Measurements from ENCODE around the gene ZBTB8OS.
"Not testable (repeated sequence)": the region's sequence is repeated elsewhere in the genome, so short reads cannot be mapped to it uniquely, and the experiment has no call there.

Gene ZBTB8OS

DNA sequence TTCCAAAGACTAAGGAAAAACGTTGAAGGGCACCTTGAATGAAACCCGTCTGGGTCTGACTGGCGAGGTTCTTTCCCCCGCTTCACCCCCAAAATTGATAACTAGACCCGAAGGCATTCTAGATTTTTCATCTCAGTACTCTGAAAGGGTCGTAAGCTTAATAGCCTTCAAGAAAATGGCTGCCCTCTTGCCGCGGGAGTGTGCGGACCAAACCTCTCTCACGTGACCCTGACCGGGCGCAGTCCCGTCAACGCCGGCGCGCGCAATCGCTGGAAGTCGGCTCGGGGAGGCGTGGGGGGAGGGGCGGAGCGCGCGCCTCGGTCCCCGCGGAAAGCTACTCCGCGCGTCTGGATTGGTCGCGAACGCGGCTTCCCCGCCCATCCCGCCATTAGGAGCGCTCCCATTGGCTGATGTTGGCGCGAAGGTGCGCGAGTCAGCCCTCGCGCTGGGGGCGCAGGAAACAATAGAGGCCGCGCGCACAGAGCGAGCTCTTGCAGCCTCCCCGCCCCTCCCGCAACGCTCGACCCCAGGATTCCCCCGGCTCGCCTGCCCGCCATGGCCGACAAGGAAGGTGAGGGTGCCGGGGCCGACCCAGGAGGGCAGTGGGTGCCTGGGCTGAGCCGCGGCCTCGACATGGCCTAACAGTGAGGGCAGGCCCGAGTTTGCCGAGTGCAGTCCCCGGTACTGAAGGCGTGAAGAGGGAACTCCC, 556 bp upstream of the ZBTB8OS start, which contains the start of gene RBBP4:
RBBP4 (plus strand) TSS at position 457 of the 709 bp plus-strand sequence; CDS start at position 556, 99 bp downstream.
- DNase-seq, result peak; percentile 98 to 99
- no CpG with 5 or more reads among the region's 67 CpGs for WGBS (ENCODE audit: extremely low coverage, insufficient coverage, insufficient read length)

DNA sequence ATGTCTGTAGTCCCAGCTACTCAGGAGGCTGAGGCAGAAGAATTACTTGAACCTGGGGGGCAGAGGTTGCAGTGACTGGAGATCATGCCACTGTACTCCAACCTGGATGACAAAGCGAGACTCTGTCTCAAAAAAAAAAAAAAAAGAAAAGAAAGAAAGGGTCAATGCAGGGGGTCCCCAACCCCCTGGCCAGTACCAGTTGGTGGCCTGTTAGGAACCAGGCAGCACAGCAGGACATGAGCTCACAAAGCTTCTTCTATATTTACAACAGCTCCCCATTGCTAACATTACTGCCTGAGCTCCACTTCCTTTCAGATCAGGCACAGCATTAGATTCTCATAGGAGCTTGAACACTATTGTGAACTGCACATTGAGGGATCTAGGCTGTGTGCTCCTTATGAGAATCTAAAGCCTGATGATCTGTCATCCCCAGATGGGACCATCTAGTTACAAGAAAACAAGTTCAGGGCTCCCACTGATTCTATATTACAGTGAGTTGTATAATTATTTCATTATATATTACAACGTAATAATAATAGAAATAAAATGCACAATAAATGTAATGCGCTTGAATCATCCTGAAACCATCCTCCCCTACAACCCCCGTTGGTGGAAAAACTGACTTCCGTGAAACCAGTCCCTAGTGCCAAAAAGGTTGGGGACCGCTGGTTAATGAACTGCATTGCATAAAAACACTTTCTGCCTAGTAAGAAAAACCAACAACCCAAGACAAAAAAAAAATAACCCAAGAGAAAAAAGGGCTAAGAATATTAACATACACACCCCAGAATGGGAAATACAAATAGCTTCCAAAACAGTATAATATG, 2.8 kb downstream of the ZBTB8OS start:
- Histone ChIP-seq H4K91ac (ENCODE audit: low read depth, low read length) (no peak overlapping the region), H2BK5ac (ENCODE audit: low read depth, low read length, poor library complexity) (no peak overlapping the region), H3K9ac (ENCODE audit: low read length) (no peak overlapping the region), H3K4me3 (ENCODE audit: low read depth, low read length) (no peak overlapping the region), H3K79me2 (ENCODE audit: control insufficient read depth, insufficient read depth, low read length, poor library complexity) (peaks cover 11% of the 10 kb centered on the region), H3K79me1 (ENCODE audit: low read length) (peaks cover 11% of the 10 kb centered on the region), H4K12ac (ENCODE audit: low read depth, low read length) (no peak overlapping the region), H3K4me1 (ENCODE audit: control insufficient read depth in 1 of 2, insufficient read depth in 2 of 2, low read length in 2 of 2) (peaks cover 0 to 3% of the 10 kb centered on the region in 2 experiments), H2AK5ac (ENCODE audit: low read length) (no peak overlapping the region), H3K4ac (ENCODE audit: low read depth, low read length) (no peak overlapping the region), H3K18ac (ENCODE audit: low read length) (no peak overlapping the region), H3K9me3 (ENCODE audit: insufficient read depth, low read depth, low read length) (no peaks in the 10 kb centered on the region), H4K8ac (ENCODE audit: low read depth, low read length) (no peak overlapping the region), H3K4me2 (ENCODE audit: low read length) (no peak overlapping the region), H3K27ac (ENCODE audit: low read depth, low read length) (no peak overlapping the region), H3K27me3 (ENCODE audit: insufficient read depth, low read length) (no peaks in the 10 kb centered on the region), H3K23ac (ENCODE audit: low read length) (no peak overlapping the region), H2AFZ (ENCODE audit: insufficient read depth, low read length, poor library complexity) (no peak overlapping the region), H3K36me3 (ENCODE audit: control insufficient read depth in 1 of 2, insufficient read depth in 2 of 2, low read length in 2 of 2) (peaks cover 6% of the 10 kb centered on the region in 2 experiments), H2BK120ac (ENCODE audit: insufficient read depth, low read length, poor library complexity) (no peak overlapping the region), H2BK12ac (ENCODE audit: low read length) (no peak overlapping the region), H3K14ac (ENCODE audit: low read length) (no peak overlapping the region)
- DNase-seq, result no peak
- no CpG with 5 or more reads among the region's 6 CpGs for WGBS (ENCODE audit: extremely low coverage, insufficient coverage, insufficient read length)

More for the DNA sequence above, 556 bp upstream of the ZBTB8OS start, which contains the start of gene RBBP4:
- peak within 1 kb of the TSS; percentile 95 for H2AK5ac ChIP-seq (ENCODE audit: low read length)
- H3K79me1 ChIP-seq (ENCODE audit: low read length), result peaks cover 11% of the 10 kb centered on the region
- peak within 1 kb of the TSS; percentile 98 for H3K9ac ChIP-seq (ENCODE audit: low read length)
- H4K91ac ChIP-seq (ENCODE audit: low read depth, low read length), result peak within 1 kb of the TSS; percentile 93
- H3K18ac ChIP-seq (ENCODE audit: low read length), result peak within 1 kb of the TSS; percentile 88
- H3K4me3 ChIP-seq (ENCODE audit: low read depth, low read length), result peak within 1 kb of the TSS; percentile 95
- no peaks in the 10 kb centered on the region for H3K27me3 ChIP-seq (ENCODE audit: insufficient read depth, low read length)
- H3K36me3 ChIP-seq (ENCODE audit: control insufficient read depth in 1 of 2, insufficient read depth in 2 of 2, low read length in 2 of 2), result peaks cover 16 to 19% of the 10 kb centered on the region in 2 experiments
- H2AFZ ChIP-seq (ENCODE audit: insufficient read depth, low read length, poor library complexity), result peak within 1 kb of the TSS; percentile 73
- peak within 1 kb of the TSS; percentile 98 for H3K27ac ChIP-seq (ENCODE audit: low read depth, low read length)
- no peaks in the 10 kb centered on the region for H3K9me3 ChIP-seq (ENCODE audit: insufficient read depth, low read depth, low read length)
- peak within 1 kb of the TSS; percentile 80 for H3K14ac ChIP-seq (ENCODE audit: low read length)
- peak within 1 kb of the TSS; percentile 92 for H2BK120ac ChIP-seq (ENCODE audit: insufficient read depth, low read length, poor library complexity)
- H4K8ac ChIP-seq (ENCODE audit: low read depth, low read length), result peak within 1 kb of the TSS; percentile 90
- H4K12ac ChIP-seq (ENCODE audit: low read depth, low read length), result peak within 1 kb of the TSS; percentile 84
- peaks cover 11% of the 10 kb centered on the region for H3K79me2 ChIP-seq (ENCODE audit: control insufficient read depth, insufficient read depth, low read length, poor library complexity)
- peak within 1 kb of the TSS; percentile 90 for H3K4ac ChIP-seq (ENCODE audit: low read depth, low read length)
- no peak within 1 kb of the TSS for H3K23ac ChIP-seq (ENCODE audit: low read length)
- H3K4me2 ChIP-seq (ENCODE audit: low read length), result peak within 1 kb of the TSS; percentile 85
- H2BK12ac ChIP-seq (ENCODE audit: low read length), result no peak within 1 kb of the TSS
- H3K4me1 ChIP-seq (ENCODE audit: control insufficient read depth in 1 of 2, insufficient read depth in 2 of 2, low read length in 2 of 2), result peaks cover 0 to 5% of the 10 kb centered on the region in 2 experiments
- H2BK5ac ChIP-seq (ENCODE audit: low read depth, low read length, poor library complexity), result peak within 1 kb of the TSS; percentile 89

DNA sequence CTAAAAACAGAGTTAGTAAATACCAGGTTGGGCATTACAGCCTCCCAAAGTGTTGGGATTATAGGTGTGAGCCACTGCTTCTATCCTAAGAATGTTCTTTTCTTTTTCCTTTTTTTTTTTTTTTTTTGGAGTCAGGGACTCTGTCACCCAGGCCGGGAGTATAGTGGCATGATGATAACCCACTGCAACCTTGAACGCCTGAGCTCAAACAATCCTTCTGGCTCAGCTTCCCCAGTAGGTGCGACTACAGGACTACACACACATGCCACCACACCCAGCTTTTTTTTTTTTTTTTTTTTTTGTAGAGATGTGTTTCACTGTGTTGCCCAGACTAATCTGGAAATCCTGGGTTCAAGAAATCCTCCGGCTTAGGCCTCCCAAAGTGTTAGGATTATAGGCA, 5.9 kb downstream of the ZBTB8OS start:
- Histone ChIP-seq H3K4me3 (ENCODE audit: low read depth, low read length) (no peak overlapping the region), H3K14ac (ENCODE audit: low read length) (no peak overlapping the region), H2AFZ (ENCODE audit: insufficient read depth, low read length, poor library complexity) (no peak overlapping the region), H2BK5ac (ENCODE audit: low read depth, low read length, poor library complexity) (no peak overlapping the region), H3K18ac (ENCODE audit: low read length) (no peak overlapping the region), H4K91ac (ENCODE audit: low read depth, low read length) (no peak overlapping the region), H4K8ac (ENCODE audit: low read depth, low read length) (no peak overlapping the region), H2AK5ac (ENCODE audit: low read length) (no peak overlapping the region), H3K79me1 (ENCODE audit: low read length) (no peaks in the 10 kb centered on the region), H3K27ac (ENCODE audit: low read depth, low read length) (no peak overlapping the region), H3K79me2 (ENCODE audit: control insufficient read depth, insufficient read depth, low read length, poor library complexity) (peaks cover under 1% of the 10 kb centered on the region), H3K4me1 (ENCODE audit: control insufficient read depth in 1 of 2, insufficient read depth in 2 of 2, low read length in 2 of 2) (no peaks in the 10 kb centered on the region), H3K9me3 (ENCODE audit: insufficient read depth, low read depth, low read length) (no peaks in the 10 kb centered on the region), H4K12ac (ENCODE audit: low read depth, low read length) (no peak overlapping the region), H2BK120ac (ENCODE audit: insufficient read depth, low read length, poor library complexity) (no peak overlapping the region), H3K9ac (ENCODE audit: low read length) (no peak overlapping the region), H3K27me3 (ENCODE audit: insufficient read depth, low read length) (no peaks in the 10 kb centered on the region), H2BK12ac (ENCODE audit: low read length) (no peak overlapping the region), H3K36me3 (ENCODE audit: control insufficient read depth in 1 of 2, insufficient read depth in 2 of 2, low read length in 2 of 2) (peaks cover 5 to 6% of the 10 kb centered on the region in 2 experiments), H3K23ac (ENCODE audit: low read length) (no peak overlapping the region), H3K4ac (ENCODE audit: low read depth, low read length) (no peak overlapping the region), H3K4me2 (ENCODE audit: low read length) (no peak overlapping the region)
- no CpG with 5 or more reads among the region's 4 CpGs for WGBS (ENCODE audit: extremely low coverage, insufficient coverage, insufficient read length)
- DNase-seq, result no peak

DNA sequence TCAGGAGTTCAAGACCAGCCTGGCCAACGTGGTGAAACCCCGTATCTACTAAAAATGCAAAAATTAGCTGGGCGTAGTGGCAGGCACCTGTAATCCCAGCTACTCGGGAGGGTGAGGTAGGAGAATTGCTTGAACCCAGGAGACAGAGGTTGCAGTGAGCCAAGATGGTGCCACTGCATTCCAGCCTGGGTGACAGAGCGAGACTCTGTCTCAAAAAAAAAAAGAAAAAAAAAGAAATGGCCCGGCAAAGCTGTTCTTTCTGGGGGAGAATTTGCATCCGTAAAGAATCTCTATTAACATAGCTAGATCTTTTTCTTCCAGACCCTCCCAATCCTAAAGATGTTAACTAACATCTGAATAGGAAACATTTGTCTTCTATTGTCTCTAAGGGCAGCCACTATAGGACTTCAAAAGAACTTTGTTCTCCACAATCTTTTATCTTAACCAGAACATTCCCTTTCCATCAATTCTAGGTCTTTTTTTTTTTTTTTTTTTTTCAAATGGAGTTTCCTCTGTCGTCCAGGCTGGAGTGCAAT, 8.0 kb downstream of the ZBTB8OS start:
- H3K18ac ChIP-seq (ENCODE audit: low read length); H3K4me1 ChIP-seq (ENCODE audit: control insufficient read depth in 1 of 2, insufficient read depth in 2 of 2, low read length in 2 of 2); H4K91ac ChIP-seq (ENCODE audit: low read depth, low read length); H3K4ac ChIP-seq (ENCODE audit: low read depth, low read length); H2BK12ac ChIP-seq (ENCODE audit: low read length); H3K9ac ChIP-seq (ENCODE audit: low read length); DNase-seq; H3K27ac ChIP-seq (ENCODE audit: low read depth, low read length); H2AK5ac ChIP-seq (ENCODE audit: low read length); H4K12ac ChIP-seq (ENCODE audit: low read depth, low read length); H3K79me2 ChIP-seq (ENCODE audit: control insufficient read depth, insufficient read depth, low read length, poor library complexity); H3K27me3 ChIP-seq (ENCODE audit: insufficient read depth, low read length); H3K23ac ChIP-seq (ENCODE audit: low read length); H2BK120ac ChIP-seq (ENCODE audit: insufficient read depth, low read length, poor library complexity); H3K36me3 ChIP-seq (ENCODE audit: control insufficient read depth in 1 of 2, insufficient read depth in 2 of 2, low read length in 2 of 2); H4K8ac ChIP-seq (ENCODE audit: low read depth, low read length); H2BK5ac ChIP-seq (ENCODE audit: low read depth, low read length, poor library complexity); H3K79me1 ChIP-seq (ENCODE audit: low read length); H3K4me3 ChIP-seq (ENCODE audit: low read depth, low read length); H3K9me3 ChIP-seq (ENCODE audit: insufficient read depth, low read depth, low read length); H2AFZ ChIP-seq (ENCODE audit: insufficient read depth, low read length, poor library complexity); H3K14ac ChIP-seq (ENCODE audit: low read length); H3K4me2 ChIP-seq (ENCODE audit: low read length): not testable (repeated sequence)
- no CpG with 5 or more reads among the region's 8 CpGs for WGBS (ENCODE audit: extremely low coverage, insufficient coverage, insufficient read length)

Data from trophoblast cell (in vitro differentiated cells and primary cell).